ENCODE results near the gene CDCA5. TPM values are rescaled to one million over a fixed set of nuclear protein-coding genes. Genes with fewer than 3 reads are reported as not detected.

Gene CDCA5
- total RNA-seq, 4 donors from 2014 or later, result 0.36 to 1.3 (median 1.00) TPM; not detected in 1

- intact Hi-C loops (cut with DNase I; ENCODE audit: low total_unique reads), result no loop called here
- no peaks in the 10 kb centered on the region for H3K9me3 ChIP-seq
- peaks cover 0 to 86% of the 10 kb centered on the region in 2 donors for H3K36me3 ChIP-seq
- no peak for ATAC-seq
- H3K27ac ChIP-seq, result no peak overlapping the region
- no peak overlapping the region for H3K4me3 ChIP-seq
- in situ Hi-C loops (cut with MboI; ENCODE audit: low sequenced_read_pairs in 4 of 4), result no loop called here
- H3K4me1 ChIP-seq, result peaks cover 12 to 17% of the 10 kb centered on the region in 2 donors
- no peak for DNase-seq
- no peaks in the 10 kb centered on the region for H3K27me3 ChIP-seq
- no peak for TF ChIP-seq POLR2A (IDR thresholded peaks at IDR 0.05)
- no peak for TF ChIP-seq CTCF (IDR thresholded peaks at IDR 0.05 in 4 of 5, conservative IDR thresholded peaks at IDR 0.05 in 1 of 5)
These were observed 43.8 kb upstream of the CDCA5 start for GRCh38 chr11:65127473-65128181.

GRCh38 chr11:65126624-65127274, 42.9 kb upstream of the CDCA5 start:
- intact Hi-C loops (cut with DNase I; ENCODE audit: low total_unique reads), result no loop called here
- Histone ChIP-seq H3K36me3 (peaks cover 0 to 77% of the 10 kb centered on the region in 2 donors), H3K4me3 (no peak overlapping the region), H3K4me1 (peaks cover 10 to 12% of the 10 kb centered on the region in 2 donors), H3K9me3 (no peaks in the 10 kb centered on the region), H3K27me3 (no peaks in the 10 kb centered on the region), H3K27ac (no peak overlapping the region)
- in situ Hi-C loops (cut with MboI; ENCODE audit: low sequenced_read_pairs in 4 of 4), result no loop called here
- DNase-seq, result no peak
- no peak for ATAC-seq
- TF ChIP-seq POLR2A (IDR thresholded peaks at IDR 0.05) (no peak), CTCF (IDR thresholded peaks at IDR 0.05 in 4 of 5, conservative IDR thresholded peaks at IDR 0.05 in 1 of 5) (no peak)

GRCh38 chr11:65125197-65126056, 41.6 kb upstream of the CDCA5 start:
- TF ChIP-seq POLR2A (IDR thresholded peaks at IDR 0.05) (no peak), CTCF (IDR thresholded peaks at IDR 0.05 in 4 of 5, conservative IDR thresholded peaks at IDR 0.05 in 1 of 5) (no peak)
- intact Hi-C loops (cut with DNase I; ENCODE audit: low total_unique reads) (no loop called here), in situ Hi-C loops (cut with MboI; ENCODE audit: low sequenced_read_pairs in 4 of 4) (no loop called here)
- H3K9me3 ChIP-seq, result no peaks in the 10 kb centered on the region
- no peak for DNase-seq
- H3K27ac ChIP-seq, result no peak overlapping the region
- H3K4me1 ChIP-seq, result peaks cover 18 to 24% of the 10 kb centered on the region in 2 donors
- H3K4me3 ChIP-seq, result no peak overlapping the region
- peaks cover 0 to 71% of the 10 kb centered on the region in 2 donors for H3K36me3 ChIP-seq
- ATAC-seq, result no peak
- no peaks in the 10 kb centered on the region for H3K27me3 ChIP-seq

GRCh38 chr11:65124480-65125196, 40.8 kb upstream of the CDCA5 start:
- intact Hi-C loops (cut with DNase I; ENCODE audit: low total_unique reads), result no loop called here

More at GRCh38 chr11:65124480-65125196, 40.8 kb upstream of the CDCA5 start:
- H3K27me3 ChIP-seq, result no peaks in the 10 kb centered on the region
- no peak overlapping the region for H3K27ac ChIP-seq
- H3K36me3 ChIP-seq, result peaks cover 0 to 71% of the 10 kb centered on the region in 2 donors
- no peaks in the 10 kb centered on the region for H3K9me3 ChIP-seq
- ATAC-seq (no peak), DNase-seq (no peak)
- H3K4me1 ChIP-seq, result peaks cover 18 to 24% of the 10 kb centered on the region in 2 donors
- H3K4me3 ChIP-seq, result no peak overlapping the region
- TF ChIP-seq CTCF (IDR thresholded peaks at IDR 0.05 in 4 of 5, conservative IDR thresholded peaks at IDR 0.05 in 1 of 5) (no peak), POLR2A (IDR thresholded peaks at IDR 0.05) (no peak)
- in situ Hi-C loops (cut with MboI; ENCODE audit: low sequenced_read_pairs in 4 of 4), result no loop called here

Data from gastrocnemius medialis (tissue), 4 donors.